HEK293 (cell line): ENCODE measurements around the gene DNAH7.

Experiments
- ZNF324 ChIP-seq: fragments of 450-650 bp; formaldehyde crosslinking; IDR thresholded peaks from 2 replicates; pipeline ENCODE4 v1.5.1; 2016; ENCODE audit warnings: missing biosample characterization, missing genetic modification characterization
- TF ChIP-seq, protein P1 (sequence below): fragments of 450-650 bp; formaldehyde crosslinking; IDR thresholded peaks from 2 replicates; pipeline ENCODE4 v1.5.1; 2016; ENCODE audit warnings: missing biosample characterization, missing genetic modification characterization

DNA sequence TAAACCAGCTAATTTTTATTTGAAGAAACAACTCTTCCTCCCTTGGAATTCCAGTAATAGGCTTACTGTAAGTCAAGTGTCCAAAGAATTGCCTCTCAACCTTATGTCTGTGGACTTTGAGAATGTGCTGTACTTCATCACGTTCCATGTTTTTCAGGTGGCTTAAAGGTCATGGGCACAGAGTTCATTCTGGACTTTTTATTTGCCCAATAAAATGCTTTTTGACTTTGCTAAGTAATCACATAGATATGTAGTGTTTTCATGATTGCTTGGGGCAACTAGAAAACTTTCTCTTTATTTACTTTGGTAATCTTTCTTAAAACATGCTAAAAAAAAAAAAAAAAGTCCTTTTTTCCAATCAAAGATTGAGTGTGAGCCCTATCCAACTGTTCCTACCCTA is 10.4 kb upstream of the DNAH7 start:
- TF ChIP-seq, protein P1, sequence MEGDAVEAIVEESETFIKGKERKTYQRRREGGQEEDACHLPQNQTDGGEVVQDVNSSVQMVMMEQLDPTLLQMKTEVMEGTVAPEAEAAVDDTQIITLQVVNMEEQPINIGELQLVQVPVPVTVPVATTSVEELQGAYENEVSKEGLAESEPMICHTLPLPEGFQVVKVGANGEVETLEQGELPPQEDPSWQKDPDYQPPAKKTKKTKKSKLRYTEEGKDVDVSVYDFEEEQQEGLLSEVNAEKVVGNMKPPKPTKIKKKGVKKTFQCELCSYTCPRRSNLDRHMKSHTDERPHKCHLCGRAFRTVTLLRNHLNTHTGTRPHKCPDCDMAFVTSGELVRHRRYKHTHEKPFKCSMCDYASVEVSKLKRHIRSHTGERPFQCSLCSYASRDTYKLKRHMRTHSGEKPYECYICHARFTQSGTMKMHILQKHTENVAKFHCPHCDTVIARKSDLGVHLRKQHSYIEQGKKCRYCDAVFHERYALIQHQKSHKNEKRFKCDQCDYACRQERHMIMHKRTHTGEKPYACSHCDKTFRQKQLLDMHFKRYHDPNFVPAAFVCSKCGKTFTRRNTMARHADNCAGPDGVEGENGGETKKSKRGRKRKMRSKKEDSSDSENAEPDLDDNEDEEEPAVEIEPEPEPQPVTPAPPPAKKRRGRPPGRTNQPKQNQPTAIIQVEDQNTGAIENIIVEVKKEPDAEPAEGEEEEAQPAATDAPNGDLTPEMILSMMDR (tag by site-specific recombination), result no peak
- no peak for TF ChIP-seq ZNF324 (tag by site-specific recombination)
